ENCODE results near the gene CRABP2. TPM values are rescaled to one million over a fixed set of nuclear protein-coding genes. Genes with fewer than 3 reads are reported as not detected.
A peak's percentile ranks its signal among the peaks of the same experiment; 100 is the strongest.

CRABP2 gene
- total RNA-seq, 1 experiment from 2014 or later: 1.1 TPM

- Histone ChIP-seq H3K4me3 (ENCODE audit: low read depth, low read length, poor library complexity, severe bottlenecking) (no peak overlapping the region), H3K4me1 (ENCODE audit: insufficient read depth, low read length, poor library complexity, severe bottlenecking) (peaks cover 34% of the 10 kb centered on the region), H3K27me3 (replicated peaks; ENCODE audit: insufficient read depth, low read depth, low read length, poor library complexity) (peaks cover 5% of the 10 kb centered on the region), H3K36me3 (ENCODE audit: insufficient read depth, low read length, poor library complexity, severe bottlenecking) (no peaks in the 10 kb centered on the region), H3K27ac (ENCODE audit: low read depth, low read length, poor library complexity, severe bottlenecking) (no peak overlapping the region), H3K9me3 (ENCODE audit: low read depth, low read length, poor library complexity, severe bottlenecking) (no peaks in the 10 kb centered on the region)
- ChIA-PET CTCF (interaction anchor here (0.9 to 3.8 kb wide), 3 partner anchors 14 to 156 kb away, joined by 5 to 34 read pairs (median 7); no protein-coding TSS in a partner anchor), POLR2A (ENCODE audit: low non-redundant PET) (no interaction called here)
- TF ChIP-seq EZH2 (IDR thresholded peaks at IDR 0.05; ENCODE audit: borderline replicate concordance, low read depth, low read length, poor library complexity, severe bottlenecking) (no peak), CTCF (conservative IDR thresholded peaks at IDR 0.05; ENCODE audit: low read depth, low read length) (no peak)
- no TSS peak for BruUV-seq (replicated peaks)
- DNase-seq (ENCODE audit: low spot score): peak; percentile 73
- intact Hi-C loops (cut with micrococcal nuclease; ENCODE audit: unreplicated experiment): no loop called here
These were observed 1.6 kb downstream of the CRABP2 start for GRCh38 chr1:156703741-156704140.

GRCh38 chr1:156703336-156703735, 2.0 kb downstream of the CRABP2 start:
- TF ChIP-seq EZH2 (IDR thresholded peaks at IDR 0.05; ENCODE audit: borderline replicate concordance, low read depth, low read length, poor library complexity, severe bottlenecking) (no peak), CTCF (conservative IDR thresholded peaks at IDR 0.05; ENCODE audit: low read depth, low read length) (no peak)
- H3K36me3 ChIP-seq (ENCODE audit: insufficient read depth, low read length, poor library complexity, severe bottlenecking): no peaks in the 10 kb centered on the region
- CTCF ChIA-PET: interaction anchor here (0.9 to 3.8 kb wide), 3 partner anchors 14 to 156 kb away, joined by 5 to 34 read pairs (median 7); no protein-coding TSS in a partner anchor
- H3K9me3 ChIP-seq (ENCODE audit: low read depth, low read length, poor library complexity, severe bottlenecking): no peaks in the 10 kb centered on the region
- H3K4me1 ChIP-seq (ENCODE audit: insufficient read depth, low read length, poor library complexity, severe bottlenecking): peaks cover 34% of the 10 kb centered on the region
- no peak overlapping the region for H3K4me3 ChIP-seq (ENCODE audit: low read depth, low read length, poor library complexity, severe bottlenecking)
- BruUV-seq (replicated peaks): no TSS peak
- H3K27ac ChIP-seq (ENCODE audit: low read depth, low read length, poor library complexity, severe bottlenecking): no peak overlapping the region
- H3K27me3 ChIP-seq (replicated peaks; ENCODE audit: insufficient read depth, low read depth, low read length, poor library complexity): peaks cover 5% of the 10 kb centered on the region
- intact Hi-C loops (cut with micrococcal nuclease; ENCODE audit: unreplicated experiment): no loop called here
- POLR2A ChIA-PET (ENCODE audit: low non-redundant PET): no interaction called here
- DNase-seq (ENCODE audit: low spot score): no peak

DNA sequence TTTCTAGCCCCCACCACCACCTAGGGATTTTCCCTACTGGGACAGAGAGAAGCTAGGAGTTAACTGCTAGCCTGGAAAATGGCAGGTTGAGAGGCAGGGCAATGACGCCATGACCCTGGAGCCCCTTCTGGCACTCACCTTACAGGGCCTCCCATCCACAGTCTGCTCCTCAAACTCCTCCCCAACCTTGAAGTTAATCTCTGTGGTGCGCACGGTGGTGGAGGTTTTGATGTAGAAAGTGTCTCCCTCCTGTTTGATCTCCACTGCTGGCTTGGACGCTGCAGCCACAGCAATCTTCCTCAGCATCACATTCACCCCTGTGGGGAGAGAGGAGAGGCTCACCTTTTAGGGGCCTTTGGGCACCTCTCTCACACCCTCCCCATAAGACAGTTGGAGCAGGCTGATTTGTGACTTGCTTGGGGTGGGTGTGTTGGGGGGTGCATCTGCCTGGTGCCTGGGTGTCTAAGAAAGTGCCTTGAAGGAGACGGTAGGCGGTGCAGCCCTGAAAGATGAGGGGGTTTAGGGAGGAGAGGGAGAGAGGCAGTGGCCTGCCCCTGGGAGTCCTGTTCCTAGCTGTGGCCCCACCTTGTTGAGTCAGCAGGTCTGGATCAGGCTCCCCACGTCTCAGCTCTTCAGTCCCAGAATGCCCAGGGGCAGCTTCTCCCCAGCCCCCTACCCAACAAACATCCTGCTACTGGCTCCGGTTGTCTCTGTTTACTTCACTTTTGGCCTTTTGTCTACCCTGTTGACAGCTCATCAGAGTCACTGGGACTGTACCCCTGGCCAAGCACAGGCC, 4.4 kb downstream of the CRABP2 start:
- TF ChIP-seq CTCF (conservative IDR thresholded peaks at IDR 0.05; ENCODE audit: low read depth, low read length) (no peak), EZH2 (IDR thresholded peaks at IDR 0.05; ENCODE audit: borderline replicate concordance, low read depth, low read length, poor library complexity, severe bottlenecking) (no peak)
- Histone ChIP-seq H3K27me3 (replicated peaks; ENCODE audit: insufficient read depth, low read depth, low read length, poor library complexity) (peaks cover 5% of the 10 kb centered on the region), H3K9me3 (ENCODE audit: low read depth, low read length, poor library complexity, severe bottlenecking) (no peaks in the 10 kb centered on the region), H3K36me3 (ENCODE audit: insufficient read depth, low read length, poor library complexity, severe bottlenecking) (no peaks in the 10 kb centered on the region), H3K4me3 (ENCODE audit: low read depth, low read length, poor library complexity, severe bottlenecking) (no peak overlapping the region), H3K4me1 (ENCODE audit: insufficient read depth, low read length, poor library complexity, severe bottlenecking) (peaks cover 30% of the 10 kb centered on the region), H3K27ac (ENCODE audit: low read depth, low read length, poor library complexity, severe bottlenecking) (no peak overlapping the region)
- POLR2A ChIA-PET (ENCODE audit: low non-redundant PET): no interaction called here
- DNase-seq (ENCODE audit: low spot score): no peak
- CTCF ChIA-PET: interaction anchor here (0.6 to 3.8 kb wide), 2 partner anchors 12 to 256 kb away, joined by 4 to 34 read pairs; no protein-coding TSS in a partner anchor
- BruUV-seq (replicated peaks): no TSS peak
- intact Hi-C loops (cut with micrococcal nuclease; ENCODE audit: unreplicated experiment): no loop called here

Data from A673 (cell line).